HEK293 (cell line): ENCODE data around the gene SMCHD1.
A peak's percentile ranks its signal among the peaks of the same experiment; 100 is the strongest.

Experiments
- CTCF ChIA-PET: fragments of 350-600 bp; formaldehyde crosslinking; extraction: SDS; loops from one replicate; lab custom pipeline; 2021; ENCODE audit warnings: antibody characterized with exemption; lab: Yijun Ruan, JAX
- POLR2A ChIA-PET: fragments of 300-600 bp; formaldehyde crosslinking; extraction: SDS; loops from one replicate; lab custom pipeline; 2020; ENCODE audit warnings: antibody characterized with exemption, inconsistent platforms; lab: Yijun Ruan, JAX
- H3K27ac ChIP-seq: fragments of 200-500 bp; sonication (Bioruptor generic); 2 replicates; pipeline ENCODE4 v1.5.1; 2014; ENCODE audit warnings: low read depth, low read length, control low read depth, inconsistent platforms; ENCODE audit errors: extremely low read depth
- H3K36me3 ChIP-seq, 2 experiments: fragments of 200-500 bp in 1 of 2; sonication (Bioruptor generic) in 1 of 2; 1 replicate in 1 of 2; 2 replicates in 1 of 2; pipeline ENCODE4 v1.5.1; 2014 to 2017; ENCODE audit warnings: inconsistent platforms in 2 of 2, low read length in 2 of 2; ENCODE audit not compliant: control insufficient read depth in 2 of 2, insufficient read depth in 1 of 2
- H3K4me1 ChIP-seq: fragments of 200-500 bp; sonication (Bioruptor generic); 2 replicates; pipeline ENCODE4 v1.5.1; 2014; ENCODE audit warnings: mild to moderate bottlenecking, low read length, inconsistent platforms; ENCODE audit not compliant: control insufficient read depth, insufficient read depth
- H3K4me3 ChIP-seq: 2 replicates; pipeline ENCODE4 v1.5.1; 2011; ENCODE audit warnings: low read depth, mild to moderate bottlenecking, control low read depth, low read length, moderate library complexity
- H3K9me3 ChIP-seq: fragments of 200-500 bp; sonication (Bioruptor generic); 2 replicates; pipeline ENCODE4 v1.5.1; 2014; ENCODE audit warnings: low read depth, low read length, inconsistent platforms; ENCODE audit not compliant: control insufficient read depth, insufficient read depth
- BCL11A ChIP-seq: fragments of 450-650 bp; formaldehyde crosslinking; IDR thresholded peaks from 2 replicates; pipeline ENCODE4 v1.5.1; 2016; ENCODE audit warnings: low read depth, missing biosample characterization, missing genetic modification characterization
- GLI2 ChIP-seq: fragments of 450-650 bp; formaldehyde crosslinking; IDR thresholded peaks from 2 replicates; pipeline ENCODE4; 2017; ENCODE audit warnings: missing biosample characterization, missing genetic modification characterization, low read depth, borderline replicate concordance
- IKZF3 ChIP-seq: fragments of 450-650 bp; IDR thresholded peaks from 2 replicates; pipeline ENCODE4 v1.5.0; 2018; ENCODE audit warnings: missing biosample characterization, mild to moderate bottlenecking, missing genetic modification characterization, moderate library complexity
- KLF16 ChIP-seq: fragments of 450-650 bp; formaldehyde crosslinking; IDR thresholded peaks from 2 replicates; pipeline ENCODE4 v1.5.1; 2017; ENCODE audit warnings: missing biosample characterization, missing genetic modification characterization
- OSR2 ChIP-seq: fragments of 450-650 bp; formaldehyde crosslinking; IDR thresholded peaks from 2 replicates; pipeline ENCODE4 v1.5.1; 2016; ENCODE audit warnings: missing biosample characterization, missing genetic modification characterization
- SCRT1 ChIP-seq: fragments of 450-650 bp; formaldehyde crosslinking; IDR thresholded peaks from 2 replicates; pipeline ENCODE4 v1.5.1; 2016; ENCODE audit warnings: missing biosample characterization, missing genetic modification characterization, borderline replicate concordance
- SP7 ChIP-seq: fragments of 450-650 bp; formaldehyde crosslinking; IDR thresholded peaks from 2 replicates; pipeline ENCODE4 v1.5.1; 2016; ENCODE audit warnings: missing biosample characterization, missing genetic modification characterization
- TCF7L2 ChIP-seq: IDR thresholded peaks from 2 replicates; pipeline ENCODE4 v1.6.1; 2011; ENCODE audit warnings: low read depth, mild to moderate bottlenecking, inconsistent platforms, low read length, moderate library complexity, borderline replicate concordance
- TRIM28 ChIP-seq: IDR thresholded peaks from 2 replicates; pipeline ENCODE4 v1.6.1; 2011; ENCODE audit warnings: low read length, control low read depth, borderline replicate concordance
- ZNF10 ChIP-seq: fragments of 450-650 bp; formaldehyde crosslinking; IDR thresholded peaks from 2 replicates; pipeline ENCODE4 v1.5.1; 2017; ENCODE audit warnings: missing biosample characterization, missing genetic modification characterization
- ZNF121 ChIP-seq: fragments of 450-650 bp; formaldehyde crosslinking; IDR thresholded peaks from 2 replicates; pipeline ENCODE4 v1.5.1; 2016; ENCODE audit warnings: missing biosample characterization, missing genetic modification characterization
- ZNF184 ChIP-seq: fragments of 450-650 bp; IDR thresholded peaks from 2 replicates; pipeline ENCODE4 v1.5.1; 2018; ENCODE audit warnings: missing biosample characterization, mild to moderate bottlenecking, missing genetic modification characterization
- ZNF2 ChIP-seq: fragments of 450-650 bp; formaldehyde crosslinking; IDR thresholded peaks from 2 replicates; pipeline ENCODE4 v1.5.1; 2016; ENCODE audit warnings: missing biosample characterization, missing genetic modification characterization
- ZNF311 ChIP-seq: fragments of 450-650 bp; formaldehyde crosslinking; IDR thresholded peaks from 2 replicates; pipeline ENCODE4 v1.5.1; 2017; ENCODE audit warnings: missing biosample characterization, missing genetic modification characterization, borderline replicate concordance
- ZNF366 ChIP-seq: fragments of 450-650 bp; formaldehyde crosslinking; conservative IDR thresholded peaks from 2 replicates; pipeline ENCODE4 v1.5.1; 2016; ENCODE audit warnings: missing biosample characterization, missing genetic modification characterization
- ZNF514 ChIP-seq: fragments of 450-650 bp; formaldehyde crosslinking; IDR thresholded peaks from 2 replicates; pipeline ENCODE4 v1.5.1; 2016; ENCODE audit warnings: missing biosample characterization, missing genetic modification characterization
- ZNF548 ChIP-seq: fragments of 450-650 bp; formaldehyde crosslinking; IDR thresholded peaks from 2 replicates; pipeline ENCODE4 v1.5.1; 2016; ENCODE audit warnings: missing biosample characterization, missing genetic modification characterization
- ZNF571 ChIP-seq: fragments of 450-650 bp; formaldehyde crosslinking; IDR thresholded peaks from 2 replicates; pipeline ENCODE4 v1.5.0; 2017; ENCODE audit warnings: missing biosample characterization, missing genetic modification characterization
- TF ChIP-seq, protein P1 (sequence below): fragments of 450-650 bp; formaldehyde crosslinking; conservative IDR thresholded peaks from 2 replicates; pipeline ENCODE4 v1.5.1; 2016; ENCODE audit warnings: low read depth, missing biosample characterization, missing genetic modification characterization
- TF ChIP-seq, protein P2 (sequence below): fragments of 450-650 bp; formaldehyde crosslinking; IDR thresholded peaks from 2 replicates; pipeline ENCODE4 v1.5.0; 2017; ENCODE audit warnings: missing biosample characterization, missing genetic modification characterization, borderline replicate concordance
- TF ChIP-seq, protein P3 (sequence below): IDR thresholded peaks from 2 replicates; pipeline ENCODE4 v1.6.1; 2011; ENCODE audit warnings: mild to moderate bottlenecking, low read depth, low read length, borderline replicate concordance
- TF ChIP-seq, protein P4 (sequence below): fragments of 450-650 bp; formaldehyde crosslinking; IDR thresholded peaks from 2 replicates; pipeline ENCODE4 v1.5.1; 2016; ENCODE audit warnings: missing biosample characterization, missing genetic modification characterization, borderline replicate concordance
- TF ChIP-seq, protein P5 (sequence below): fragments of 450-650 bp; formaldehyde crosslinking; IDR thresholded peaks from 2 replicates; pipeline ENCODE4; 2016; ENCODE audit warnings: missing biosample characterization, missing genetic modification characterization

Gene SMCHD1

DNA sequence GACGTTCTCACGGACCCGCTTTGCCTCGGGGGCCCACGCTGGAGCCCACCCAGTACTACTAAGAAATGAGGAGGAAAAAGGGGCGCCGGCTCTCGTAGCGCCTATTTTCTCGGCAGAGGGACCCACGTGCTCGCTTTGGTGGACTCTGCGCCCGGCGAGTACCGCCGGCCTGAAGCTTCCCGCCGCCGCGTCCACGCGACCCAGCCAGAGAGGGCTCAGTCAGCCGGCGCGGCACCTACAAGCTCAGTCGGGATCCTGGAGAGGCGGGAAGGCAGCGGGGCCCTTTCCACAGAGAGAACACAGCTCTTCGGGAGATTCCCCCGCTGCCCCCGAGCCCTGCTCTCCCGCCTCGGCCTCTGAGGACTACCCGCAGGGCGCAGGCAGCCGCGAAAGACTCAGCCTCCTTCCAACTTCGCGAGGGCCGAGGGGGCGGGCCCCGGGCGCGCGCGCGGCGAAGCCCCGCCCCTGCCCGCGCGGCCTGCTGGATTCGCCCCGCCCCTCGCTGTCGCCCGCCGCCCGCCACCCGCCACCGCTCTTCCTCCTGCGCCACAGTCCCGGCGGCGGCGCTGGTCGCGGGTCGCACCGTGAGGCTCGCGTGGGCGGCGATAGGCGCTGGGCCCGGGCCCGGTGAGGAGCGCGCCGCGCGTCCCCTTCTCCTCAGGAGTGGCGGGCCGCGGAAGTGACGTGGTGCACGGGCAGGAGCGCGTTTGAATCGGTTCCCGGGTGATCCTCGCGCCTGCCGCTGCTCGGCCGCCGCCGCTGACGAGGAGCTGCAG is at the start of gene SMCHD1:
SMCHD1 (plus strand) TSS at position 549 of the 776 bp plus-strand sequence. CDS start 350 bp downstream, outside the sequence.
- Histone ChIP-seq H3K9me3 (no peaks in the 10 kb centered on the region), H3K27ac (peak within 1 kb of the TSS; percentile 99), H3K36me3 (peaks cover 0 to 3% of the 10 kb centered on the region in 2 experiments; a peak in 1 of 3 replicates), H3K4me1 (peaks cover 7% of the 10 kb centered on the region), H3K4me3 (peak within 1 kb of the TSS; percentile 93)
- ChIA-PET POLR2A (interaction anchor here (0.6 to 2.6 kb wide), 14 partner anchors 13 to 84 kb away, joined by 3 to 12 read pairs (median 4); partner anchors contain the start of genes METTL4 and NDC80), CTCF (no interaction called here)
- no peak for TF ChIP-seq ZNF311 (tag by site-specific recombination)
- TF ChIP-seq TRIM28 = no peak
- peak; percentile 58; the same call in 1 of the 2 replicates for TF ChIP-seq ZNF2 (tag by site-specific recombination)
- no peak for TF ChIP-seq GLI2 (tag by site-specific recombination)
- peak; percentile 76; the same call in 1 of the 2 replicates for TF ChIP-seq SP7 (tag by site-specific recombination)
- TF ChIP-seq IKZF3 (tag by site-specific recombination) = no peak
- TF ChIP-seq OSR2 (tag by site-specific recombination) = no peak
- TF ChIP-seq, protein P1, sequence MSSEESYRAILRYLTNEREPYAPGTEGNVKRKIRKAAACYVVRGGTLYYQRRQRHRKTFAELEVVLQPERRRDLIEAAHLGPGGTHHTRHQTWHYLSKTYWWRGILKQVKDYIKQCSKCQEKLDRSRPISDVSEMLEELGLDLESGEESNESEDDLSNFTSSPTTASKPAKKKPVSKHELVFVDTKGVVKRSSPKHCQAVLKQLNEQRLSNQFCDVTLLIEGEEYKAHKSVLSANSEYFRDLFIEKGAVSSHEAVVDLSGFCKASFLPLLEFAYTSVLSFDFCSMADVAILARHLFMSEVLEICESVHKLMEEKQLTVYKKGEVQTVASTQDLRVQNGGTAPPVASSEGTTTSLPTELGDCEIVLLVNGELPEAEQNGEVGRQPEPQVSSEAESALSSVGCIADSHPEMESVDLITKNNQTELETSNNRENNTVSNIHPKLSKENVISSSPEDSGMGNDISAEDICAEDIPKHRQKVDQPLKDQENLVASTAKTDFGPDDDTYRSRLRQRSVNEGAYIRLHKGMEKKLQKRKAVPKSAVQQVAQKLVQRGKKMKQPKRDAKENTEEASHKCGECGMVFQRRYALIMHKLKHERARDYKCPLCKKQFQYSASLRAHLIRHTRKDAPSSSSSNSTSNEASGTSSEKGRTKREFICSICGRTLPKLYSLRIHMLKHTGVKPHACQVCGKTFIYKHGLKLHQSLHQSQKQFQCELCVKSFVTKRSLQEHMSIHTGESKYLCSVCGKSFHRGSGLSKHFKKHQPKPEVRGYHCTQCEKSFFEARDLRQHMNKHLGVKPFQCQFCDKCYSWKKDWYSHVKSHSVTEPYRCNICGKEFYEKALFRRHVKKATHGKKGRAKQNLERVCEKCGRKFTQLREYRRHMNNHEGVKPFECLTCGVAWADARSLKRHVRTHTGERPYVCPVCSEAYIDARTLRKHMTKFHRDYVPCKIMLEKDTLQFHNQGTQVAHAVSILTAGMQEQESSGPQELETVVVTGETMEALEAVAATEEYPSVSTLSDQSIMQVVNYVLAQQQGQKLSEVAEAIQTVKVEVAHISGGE (tag by site-specific recombination) = peak; percentile 46; the same call in 1 of the 2 replicates
- no peak for TF ChIP-seq ZNF571 (tag by site-specific recombination)
- TF ChIP-seq, protein P2, sequence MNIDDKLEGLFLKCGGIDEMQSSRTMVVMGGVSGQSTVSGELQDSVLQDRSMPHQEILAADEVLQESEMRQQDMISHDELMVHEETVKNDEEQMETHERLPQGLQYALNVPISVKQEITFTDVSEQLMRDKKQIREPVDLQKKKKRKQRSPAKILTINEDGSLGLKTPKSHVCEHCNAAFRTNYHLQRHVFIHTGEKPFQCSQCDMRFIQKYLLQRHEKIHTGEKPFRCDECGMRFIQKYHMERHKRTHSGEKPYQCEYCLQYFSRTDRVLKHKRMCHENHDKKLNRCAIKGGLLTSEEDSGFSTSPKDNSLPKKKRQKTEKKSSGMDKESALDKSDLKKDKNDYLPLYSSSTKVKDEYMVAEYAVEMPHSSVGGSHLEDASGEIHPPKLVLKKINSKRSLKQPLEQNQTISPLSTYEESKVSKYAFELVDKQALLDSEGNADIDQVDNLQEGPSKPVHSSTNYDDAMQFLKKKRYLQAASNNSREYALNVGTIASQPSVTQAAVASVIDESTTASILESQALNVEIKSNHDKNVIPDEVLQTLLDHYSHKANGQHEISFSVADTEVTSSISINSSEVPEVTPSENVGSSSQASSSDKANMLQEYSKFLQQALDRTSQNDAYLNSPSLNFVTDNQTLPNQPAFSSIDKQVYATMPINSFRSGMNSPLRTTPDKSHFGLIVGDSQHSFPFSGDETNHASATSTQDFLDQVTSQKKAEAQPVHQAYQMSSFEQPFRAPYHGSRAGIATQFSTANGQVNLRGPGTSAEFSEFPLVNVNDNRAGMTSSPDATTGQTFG (tag by site-specific recombination) = no peak
- TF ChIP-seq ZNF121 (tag by site-specific recombination) = no peak
- TF ChIP-seq ZNF514 = no peak
- TF ChIP-seq, protein P3, sequence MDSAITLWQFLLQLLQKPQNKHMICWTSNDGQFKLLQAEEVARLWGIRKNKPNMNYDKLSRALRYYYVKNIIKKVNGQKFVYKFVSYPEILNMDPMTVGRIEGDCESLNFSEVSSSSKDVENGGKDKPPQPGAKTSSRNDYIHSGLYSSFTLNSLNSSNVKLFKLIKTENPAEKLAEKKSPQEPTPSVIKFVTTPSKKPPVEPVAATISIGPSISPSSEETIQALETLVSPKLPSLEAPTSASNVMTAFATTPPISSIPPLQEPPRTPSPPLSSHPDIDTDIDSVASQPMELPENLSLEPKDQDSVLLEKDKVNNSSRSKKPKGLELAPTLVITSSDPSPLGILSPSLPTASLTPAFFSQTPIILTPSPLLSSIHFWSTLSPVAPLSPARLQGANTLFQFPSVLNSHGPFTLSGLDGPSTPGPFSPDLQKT = no peak
- no peak for TF ChIP-seq ZNF548 (tag by site-specific recombination)
- no peak for TF ChIP-seq ZNF10 (tag by site-specific recombination)
- no peak for TF ChIP-seq ZNF366 (tag by site-specific recombination)
- TF ChIP-seq, protein P4, sequence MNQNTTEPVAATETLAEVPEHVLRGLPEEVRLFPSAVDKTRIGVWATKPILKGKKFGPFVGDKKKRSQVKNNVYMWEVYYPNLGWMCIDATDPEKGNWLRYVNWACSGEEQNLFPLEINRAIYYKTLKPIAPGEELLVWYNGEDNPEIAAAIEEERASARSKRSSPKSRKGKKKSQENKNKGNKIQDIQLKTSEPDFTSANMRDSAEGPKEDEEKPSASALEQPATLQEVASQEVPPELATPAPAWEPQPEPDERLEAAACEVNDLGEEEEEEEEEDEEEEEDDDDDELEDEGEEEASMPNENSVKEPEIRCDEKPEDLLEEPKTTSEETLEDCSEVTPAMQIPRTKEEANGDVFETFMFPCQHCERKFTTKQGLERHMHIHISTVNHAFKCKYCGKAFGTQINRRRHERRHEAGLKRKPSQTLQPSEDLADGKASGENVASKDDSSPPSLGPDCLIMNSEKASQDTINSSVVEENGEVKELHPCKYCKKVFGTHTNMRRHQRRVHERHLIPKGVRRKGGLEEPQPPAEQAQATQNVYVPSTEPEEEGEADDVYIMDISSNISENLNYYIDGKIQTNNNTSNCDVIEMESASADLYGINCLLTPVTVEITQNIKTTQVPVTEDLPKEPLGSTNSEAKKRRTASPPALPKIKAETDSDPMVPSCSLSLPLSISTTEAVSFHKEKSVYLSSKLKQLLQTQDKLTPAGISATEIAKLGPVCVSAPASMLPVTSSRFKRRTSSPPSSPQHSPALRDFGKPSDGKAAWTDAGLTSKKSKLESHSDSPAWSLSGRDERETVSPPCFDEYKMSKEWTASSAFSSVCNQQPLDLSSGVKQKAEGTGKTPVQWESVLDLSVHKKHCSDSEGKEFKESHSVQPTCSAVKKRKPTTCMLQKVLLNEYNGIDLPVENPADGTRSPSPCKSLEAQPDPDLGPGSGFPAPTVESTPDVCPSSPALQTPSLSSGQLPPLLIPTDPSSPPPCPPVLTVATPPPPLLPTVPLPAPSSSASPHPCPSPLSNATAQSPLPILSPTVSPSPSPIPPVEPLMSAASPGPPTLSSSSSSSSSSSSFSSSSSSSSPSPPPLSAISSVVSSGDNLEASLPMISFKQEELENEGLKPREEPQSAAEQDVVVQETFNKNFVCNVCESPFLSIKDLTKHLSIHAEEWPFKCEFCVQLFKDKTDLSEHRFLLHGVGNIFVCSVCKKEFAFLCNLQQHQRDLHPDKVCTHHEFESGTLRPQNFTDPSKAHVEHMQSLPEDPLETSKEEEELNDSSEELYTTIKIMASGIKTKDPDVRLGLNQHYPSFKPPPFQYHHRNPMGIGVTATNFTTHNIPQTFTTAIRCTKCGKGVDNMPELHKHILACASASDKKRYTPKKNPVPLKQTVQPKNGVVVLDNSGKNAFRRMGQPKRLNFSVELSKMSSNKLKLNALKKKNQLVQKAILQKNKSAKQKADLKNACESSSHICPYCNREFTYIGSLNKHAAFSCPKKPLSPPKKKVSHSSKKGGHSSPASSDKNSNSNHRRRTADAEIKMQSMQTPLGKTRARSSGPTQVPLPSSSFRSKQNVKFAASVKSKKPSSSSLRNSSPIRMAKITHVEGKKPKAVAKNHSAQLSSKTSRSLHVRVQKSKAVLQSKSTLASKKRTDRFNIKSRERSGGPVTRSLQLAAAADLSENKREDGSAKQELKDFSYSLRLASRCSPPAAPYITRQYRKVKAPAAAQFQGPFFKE = no peak
- TF ChIP-seq TCF7L2 = no peak
- no peak for TF ChIP-seq SCRT1
- TF ChIP-seq BCL11A (tag by site-specific recombination) = no peak
- TF ChIP-seq ZNF184 (tag by site-specific recombination) = no peak
- TF ChIP-seq, protein P5, sequence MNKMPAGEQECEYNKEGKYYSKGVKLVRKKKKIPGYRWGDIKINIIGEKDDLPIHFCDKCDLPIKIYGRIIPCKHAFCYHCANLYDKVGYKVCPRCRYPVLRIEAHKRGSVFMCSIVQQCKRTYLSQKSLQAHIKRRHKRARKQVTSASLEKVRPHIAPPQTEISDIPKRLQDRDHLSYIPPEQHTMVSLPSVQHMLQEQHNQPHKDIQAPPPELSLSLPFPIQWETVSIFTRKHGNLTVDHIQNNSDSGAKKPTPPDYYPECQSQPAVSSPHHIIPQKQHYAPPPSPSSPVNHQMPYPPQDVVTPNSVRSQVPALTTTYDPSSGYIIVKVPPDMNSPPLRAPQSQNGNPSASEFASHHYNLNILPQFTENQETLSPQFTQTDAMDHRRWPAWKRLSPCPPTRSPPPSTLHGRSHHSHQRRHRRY (tag by site-specific recombination) = no peak
- peak; percentile 80 for TF ChIP-seq KLF16
